GM19328 (cell line): Measurements from ENCODE around the gene ZFYVE1.
"Not testable (repeated sequence)": the region's sequence is repeated elsewhere in the genome, so short reads cannot be mapped to it uniquely, and the experiment has no call there.

ENCODE experiments used
- ATAC-seq: cut with Tn5 transposase; IDR thresholded peaks from one replicate; pipeline ENCODE4 v1.9.1; 2021; ENCODE audit warnings: mild to moderate bottlenecking, moderate library complexity; ENCODE audit not compliant: unreplicated experiment

ZFYVE1 gene

DNA sequence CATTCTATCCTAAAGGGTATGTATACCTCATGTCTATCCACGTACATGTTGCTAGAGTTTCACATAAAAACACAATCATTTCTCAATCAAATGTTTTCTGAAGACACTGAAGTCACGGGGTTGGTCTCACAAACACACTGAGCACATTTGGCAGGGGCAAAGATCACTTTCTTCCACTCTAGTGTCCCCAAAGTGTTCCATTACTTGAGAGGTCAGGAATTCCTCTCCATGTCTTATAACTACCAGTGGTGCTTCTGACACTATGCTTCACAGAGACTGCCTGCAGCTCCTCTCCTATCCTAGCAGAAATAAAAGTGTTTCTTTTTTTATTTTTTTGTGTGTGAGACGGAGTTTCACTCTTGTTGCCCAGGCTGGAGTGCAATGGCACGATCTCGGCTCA is 19.1 kb downstream of the ZFYVE1 start:
- ATAC-seq: no peak

GRCh38 chr14:73004641-73005040 is 22.3 kb downstream of the ZFYVE1 start:
- ATAC-seq: not testable (repeated sequence)

GRCh38 chr14:73003681-73004080 is 23.2 kb downstream of the ZFYVE1 start:
- ATAC-seq: no peak

DNA sequence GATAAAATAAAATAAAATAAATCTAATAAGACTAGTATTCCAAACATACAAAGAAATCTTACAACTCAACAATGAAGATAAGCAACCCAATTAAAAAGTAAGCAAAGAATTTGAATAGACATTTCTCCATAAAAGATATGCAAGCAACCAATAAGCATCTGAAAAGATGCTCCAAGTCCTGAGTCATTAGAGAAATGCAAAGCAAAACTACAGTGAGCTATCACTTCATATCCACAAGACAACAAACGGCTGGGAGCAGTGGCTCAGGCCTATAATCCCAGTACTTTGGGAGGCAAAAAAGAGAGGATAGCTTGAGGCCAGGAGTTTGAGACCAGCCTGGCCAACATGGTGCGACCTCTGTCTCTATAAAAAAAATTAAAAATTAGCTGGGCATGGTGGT is 26.8 kb downstream of the ZFYVE1 start:
- no peak for ATAC-seq

- ATAC-seq: no peak
Observed at GRCh38 chr14:72999316-72999715, 27.6 kb downstream of the ZFYVE1 start.

DNA sequence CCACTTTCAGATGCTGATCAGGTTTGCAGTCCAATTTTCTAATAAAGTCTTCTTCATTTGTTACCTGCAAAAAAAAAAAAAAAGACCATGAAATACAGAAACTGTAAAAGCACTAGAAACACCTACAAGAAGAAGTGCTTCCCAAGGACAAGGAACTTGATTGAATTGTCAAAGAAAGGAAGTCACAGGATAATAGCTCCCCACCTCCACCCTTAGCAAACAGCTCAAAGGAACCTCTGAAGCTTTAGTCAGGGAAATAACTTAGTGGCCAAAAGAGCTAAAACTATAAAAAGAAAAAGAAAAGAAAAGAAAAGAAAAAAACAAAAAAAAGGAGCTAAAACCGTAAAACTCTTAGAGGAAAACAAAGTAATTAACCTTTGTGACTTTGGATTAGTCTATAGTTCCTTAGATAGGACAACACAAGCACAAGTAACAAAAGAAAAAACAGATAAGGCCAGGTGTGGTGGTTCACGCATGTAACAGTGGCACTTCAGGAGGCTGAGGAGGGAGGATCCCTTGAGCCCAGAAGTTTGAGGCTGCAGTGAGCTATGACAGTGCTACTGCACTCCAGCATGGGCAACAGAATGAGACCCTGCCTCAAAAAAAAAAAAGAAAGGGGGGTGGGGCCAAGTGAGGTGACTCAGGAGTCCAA is 28.5 kb downstream of the ZFYVE1 start:
- ATAC-seq: no peak

- no peak for ATAC-seq
Observed at GRCh38 chr14:72996916-72997315, 30.0 kb downstream of the ZFYVE1 start.

- ATAC-seq: no peak
Observed at GRCh38 chr14:72990171-72990570, 36.7 kb downstream of the ZFYVE1 start.

DNA sequence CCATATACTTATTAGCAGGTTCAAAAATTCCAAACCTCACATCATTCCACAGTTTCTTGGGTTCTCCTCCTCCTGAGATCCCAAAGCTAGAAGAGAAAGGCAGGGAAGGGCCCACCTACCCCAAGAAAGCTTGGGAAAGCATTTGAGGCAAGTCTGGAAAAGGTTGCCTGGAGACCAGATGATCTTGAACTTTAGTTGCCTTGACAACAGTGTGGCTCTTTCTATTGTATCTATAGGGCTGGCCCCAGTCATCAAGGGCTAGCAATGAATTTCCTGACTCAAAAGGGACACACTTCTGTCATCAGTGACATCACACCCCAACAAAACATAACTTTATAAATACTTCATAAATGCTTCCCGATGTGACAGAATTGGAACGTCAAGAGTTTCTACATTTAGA is 40.0 kb downstream of the ZFYVE1 start:
- no peak for ATAC-seq

DNA sequence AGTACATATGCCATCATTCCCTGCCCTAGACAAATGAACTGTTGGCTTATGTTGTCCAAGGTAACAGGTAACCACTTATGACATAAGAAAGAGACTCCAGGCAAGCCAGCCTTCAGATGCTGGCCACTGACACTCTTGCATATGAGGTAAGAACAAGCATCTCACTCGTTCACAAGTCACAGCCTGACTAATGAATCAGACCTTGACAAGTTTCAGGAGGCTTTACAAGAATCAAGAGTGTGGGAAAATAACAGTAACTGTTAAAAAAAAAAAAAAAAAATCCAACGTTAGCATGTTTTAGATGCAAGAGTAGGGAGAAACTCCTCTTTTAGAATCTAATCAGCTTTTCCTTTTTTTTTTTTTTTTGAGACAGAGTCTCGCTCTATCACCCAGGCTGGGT is 40.7 kb downstream of the ZFYVE1 start:
- no peak for ATAC-seq

DNA sequence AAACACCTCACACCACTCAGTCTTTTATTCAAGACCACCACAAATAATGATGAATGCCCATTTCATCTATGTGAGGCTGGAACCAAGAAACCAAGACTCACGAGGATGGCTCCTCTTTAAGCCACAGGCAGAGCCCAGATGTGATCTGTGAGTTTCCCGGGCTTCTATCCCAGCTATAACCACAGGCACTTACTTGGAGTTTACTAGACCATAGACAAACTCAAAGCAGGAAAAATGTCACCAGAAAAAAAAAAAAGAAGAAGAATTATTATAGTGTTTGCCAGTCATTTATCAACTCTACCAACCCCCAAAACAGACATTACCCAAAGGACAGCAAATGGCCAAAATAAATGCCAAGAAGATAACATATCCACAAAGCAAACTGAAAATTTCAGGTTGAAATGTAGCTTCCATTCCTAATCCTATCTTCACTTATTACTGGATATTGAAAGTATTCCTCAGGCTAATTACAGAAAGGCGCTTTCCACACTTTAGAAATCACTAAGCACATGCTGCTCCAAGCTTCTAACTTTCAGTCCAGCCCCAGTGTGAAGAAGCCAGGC is 44.7 kb downstream of the ZFYVE1 start:
- ATAC-seq: no peak

DNA sequence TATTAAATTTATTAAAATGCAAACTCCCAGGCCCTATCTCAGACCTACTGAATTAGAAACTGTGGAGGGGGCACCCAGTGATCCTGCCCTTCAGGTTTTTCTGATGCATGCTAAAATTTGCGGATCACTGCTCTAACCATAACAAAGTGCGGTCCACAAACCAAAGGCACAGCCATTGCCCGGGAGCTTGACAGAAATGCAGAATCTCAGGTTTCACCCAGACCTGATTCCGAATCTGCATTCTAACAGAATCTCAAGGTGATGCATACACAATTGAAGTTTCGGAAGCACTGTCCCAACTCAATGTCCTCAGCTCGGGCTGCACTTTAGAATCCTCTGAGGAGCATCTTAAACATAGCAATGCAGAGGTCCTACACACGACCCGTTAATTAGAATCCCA is 46.0 kb downstream of the ZFYVE1 start:
- no peak for ATAC-seq

- ATAC-seq: no peak
Observed at GRCh38 chr14:72978856-72979255, 48.0 kb downstream of the ZFYVE1 start.

DNA sequence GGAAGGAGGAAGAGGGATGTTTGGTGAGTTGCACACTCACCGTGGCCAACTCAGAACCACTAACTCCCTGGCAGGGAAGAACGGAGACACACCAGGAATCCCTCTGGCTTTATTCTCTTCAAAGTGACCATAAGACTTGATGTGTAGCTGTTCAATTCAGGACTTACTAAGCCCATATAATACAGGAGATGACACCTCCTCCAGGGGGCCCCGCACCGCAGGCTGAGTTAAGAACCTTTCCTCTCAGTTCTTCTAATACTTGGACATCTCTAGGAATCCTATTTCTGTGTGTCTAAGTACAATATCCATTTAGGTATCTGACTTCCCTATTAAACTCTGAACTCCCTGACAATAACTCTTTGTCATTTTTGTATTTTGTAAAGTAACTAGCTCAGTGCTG is 51.1 kb downstream of the ZFYVE1 start:
- ATAC-seq: no peak

DNA sequence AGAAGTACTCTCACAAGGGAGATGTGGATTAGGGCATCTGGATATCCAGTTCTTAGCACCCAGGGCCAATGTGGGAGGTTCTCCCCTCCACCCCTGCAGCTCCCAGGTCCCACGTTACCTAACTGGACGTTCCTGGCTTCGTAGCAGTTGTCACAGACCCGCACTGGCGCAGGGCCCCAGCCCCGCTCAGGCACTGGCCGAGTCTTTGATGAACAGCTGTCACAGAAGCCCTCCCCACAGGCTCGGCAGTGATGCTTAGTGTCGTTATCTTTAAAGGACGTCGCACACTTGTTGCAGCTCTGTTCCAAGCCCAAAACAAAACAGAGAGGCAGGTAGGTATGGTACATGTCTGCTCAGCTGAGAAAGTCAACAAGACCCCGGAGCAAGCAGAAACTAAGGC is 52.2 kb downstream of the ZFYVE1 start:
- ATAC-seq: no peak

DNA sequence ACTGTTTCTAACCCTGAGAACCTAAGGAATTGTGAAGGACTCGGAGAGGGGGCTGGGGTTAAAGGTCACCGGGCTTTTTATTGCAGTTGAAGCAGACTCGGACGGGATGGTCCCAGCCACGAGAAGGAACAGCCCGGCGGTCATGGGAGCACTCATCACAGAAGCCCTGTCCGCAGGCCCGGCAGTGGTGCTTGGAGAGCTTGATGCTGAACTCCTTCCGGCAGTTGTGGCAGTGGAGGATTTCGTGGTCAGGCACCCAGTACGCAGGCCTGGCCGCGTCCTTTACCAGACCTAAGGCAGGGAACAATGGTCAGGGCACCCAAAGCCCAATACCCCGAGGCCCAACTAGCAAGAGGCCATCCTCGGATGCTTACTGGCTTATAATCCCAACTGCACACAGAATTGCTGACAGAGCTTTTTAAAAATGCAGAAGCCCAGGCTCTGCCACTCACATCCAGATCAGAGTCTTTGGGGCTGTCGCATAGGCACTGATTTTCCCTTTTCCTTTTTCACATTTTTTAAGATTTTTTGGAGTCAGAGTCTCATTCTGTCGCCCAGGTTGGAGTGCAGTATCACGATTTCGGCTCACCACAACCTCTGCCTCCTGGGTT is 56.0 kb downstream of the ZFYVE1 start:
- ATAC-seq: no peak

DNA sequence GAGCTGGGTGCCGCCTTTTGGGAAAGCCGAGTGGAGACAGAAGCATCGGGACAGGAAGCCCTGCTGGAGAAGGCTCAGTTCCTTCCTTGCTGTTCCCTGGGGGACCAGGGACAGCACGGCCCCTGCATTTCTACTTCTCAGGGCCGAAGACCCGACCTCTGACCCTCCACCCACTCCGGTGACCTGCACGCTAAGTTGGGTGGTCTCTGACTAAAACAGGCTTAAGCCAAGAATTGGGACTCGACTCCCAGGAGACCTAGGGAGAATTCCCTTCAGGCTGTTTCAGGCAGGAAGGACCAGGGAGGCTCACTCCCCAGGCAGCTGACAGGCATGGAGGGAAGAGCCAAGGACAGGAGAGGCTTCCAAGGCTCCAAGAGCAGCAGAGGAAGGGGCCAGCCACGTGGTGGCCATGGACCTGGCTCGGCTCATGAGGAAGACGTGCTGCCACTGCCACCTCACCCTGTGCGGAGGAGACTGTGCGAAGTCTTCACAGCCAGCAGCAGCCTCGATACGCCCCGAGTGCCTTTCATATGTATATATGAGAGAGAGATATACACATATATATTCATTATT is 56.8 kb downstream of the ZFYVE1 start:
- no peak for ATAC-seq

DNA sequence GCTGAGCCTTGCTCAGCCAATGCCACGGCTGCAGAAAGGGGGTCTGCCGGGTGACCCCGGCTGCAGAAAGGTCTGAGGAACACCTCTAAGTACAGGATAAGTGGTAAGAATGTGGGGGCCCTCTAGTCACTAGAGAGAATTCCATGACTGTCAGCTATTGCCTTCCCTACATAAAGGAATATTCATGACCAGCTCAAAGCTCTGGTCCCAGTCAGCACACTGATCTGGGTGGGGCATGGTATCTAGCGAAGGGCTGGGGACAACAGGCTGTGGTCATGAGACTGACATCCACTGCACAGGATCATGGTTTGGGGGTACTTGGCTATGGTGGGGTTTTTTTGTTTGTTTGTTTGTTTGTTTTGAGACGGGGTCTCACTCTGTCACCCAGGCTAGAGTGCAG is 58.6 kb downstream of the ZFYVE1 start:
- no peak for ATAC-seq

- ATAC-seq: no peak
Observed at GRCh38 chr14:72966038-72966437, 60.9 kb downstream of the ZFYVE1 start.

DNA sequence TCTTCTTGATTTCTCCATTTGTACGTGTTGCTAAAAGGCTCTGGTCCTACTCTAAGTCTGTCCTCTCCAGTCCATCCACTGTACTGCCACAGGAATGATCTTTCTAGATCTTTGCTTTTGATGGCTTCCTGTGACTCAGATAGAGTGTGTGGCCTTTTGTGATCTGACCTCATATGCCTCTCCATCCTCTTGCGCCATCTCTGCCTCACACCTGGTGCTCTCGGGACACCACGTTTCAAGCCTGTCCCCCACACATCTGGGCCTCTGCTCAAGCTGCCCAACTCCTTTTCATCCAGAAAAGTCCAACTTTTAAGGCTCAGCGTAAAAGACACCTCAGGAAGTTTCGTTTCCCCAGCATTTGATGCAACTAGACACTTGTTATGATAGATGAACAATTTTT is 61.7 kb downstream of the ZFYVE1 start:
- no peak for ATAC-seq

GRCh38 chr14:72962829-72963312 is 64.0 kb downstream of the ZFYVE1 start:
- no peak for ATAC-seq

DNA sequence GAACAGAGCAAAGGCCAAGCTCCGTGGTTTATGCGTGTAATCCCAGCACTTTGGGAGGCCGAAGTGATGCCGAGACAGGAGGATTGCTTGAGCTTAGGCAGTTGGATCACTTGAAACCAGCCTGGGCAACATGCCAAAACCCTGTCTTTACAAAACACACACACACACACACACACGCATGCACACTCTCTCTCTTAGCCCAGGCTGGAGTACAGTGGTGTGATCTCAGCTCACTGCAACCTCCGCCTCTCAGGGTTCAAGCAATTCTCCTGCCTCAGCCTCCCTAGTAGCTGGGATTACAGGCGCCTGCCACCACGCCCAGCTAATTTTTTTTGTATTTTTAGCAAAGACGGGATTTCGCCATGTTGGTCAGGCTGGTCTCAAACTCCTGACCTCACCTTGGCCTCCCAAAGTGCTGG is 64.6 kb downstream of the ZFYVE1 start:
- not testable (repeated sequence) for ATAC-seq
